Measurements from ENCODE around the gene GPR137.

Gene GPR137

DNA sequence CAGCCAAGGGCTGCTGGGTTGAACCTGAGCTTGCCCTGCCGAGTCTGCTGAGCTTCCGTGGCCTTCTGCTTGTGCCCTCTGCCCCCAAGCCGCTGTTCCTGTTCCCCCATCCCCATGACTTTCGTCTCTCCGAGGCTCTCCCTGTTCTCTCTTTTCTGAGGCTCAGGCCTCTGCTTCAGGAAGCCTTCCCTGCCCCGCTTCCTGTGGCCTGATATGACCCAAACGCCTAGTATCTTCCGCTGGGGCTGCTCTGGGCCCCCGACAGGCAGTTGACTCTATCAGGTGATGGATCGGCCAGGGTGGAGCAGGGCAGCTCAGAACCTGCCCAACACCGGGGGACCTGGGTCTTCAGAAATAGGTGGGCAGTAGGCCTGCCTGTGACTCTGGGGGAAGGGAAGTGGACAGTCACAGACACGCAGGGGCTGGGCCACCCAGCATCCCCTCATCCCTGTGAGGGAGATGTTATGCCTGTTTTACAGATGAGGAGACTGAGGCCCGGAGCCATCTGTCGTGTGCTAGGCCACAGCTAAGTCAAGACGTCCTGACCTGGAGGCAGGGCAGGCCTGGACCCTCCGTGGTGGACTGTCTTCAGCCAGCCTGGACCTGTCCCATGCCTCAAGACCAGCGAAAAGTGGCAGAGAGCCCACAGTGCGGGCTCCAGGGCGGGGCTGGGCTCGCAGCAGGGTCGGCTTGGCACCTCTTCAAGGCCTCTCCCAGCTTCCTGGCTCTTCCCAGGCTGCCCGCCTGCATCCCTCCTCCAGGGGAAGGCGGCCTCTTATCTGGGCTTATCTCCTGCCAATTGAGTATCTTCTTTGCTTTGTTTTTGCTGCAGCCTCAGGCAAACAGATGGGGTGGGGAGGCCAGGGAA lies 17.4 kb upstream of the GPR137 start:
- H3K4me1 ChIP-seq = peaks cover 75% of the 10 kb centered on the region
- no peak for TF ChIP-seq Cebpa-rat (IDR thresholded peaks at IDR 0.05)
- H3K9ac ChIP-seq = peak overlapping the region; percentile 97
- peak overlapping the region; percentile 83 for H3K4me3 ChIP-seq
- no peaks in the 10 kb centered on the region for H3K9me3 ChIP-seq
- H3K27me3 ChIP-seq = no peaks in the 10 kb centered on the region
- peaks cover 28% of the 10 kb centered on the region for H3K36me3 ChIP-seq
- H4K20me1 ChIP-seq = no peaks in the 10 kb centered on the region
- H3K4me2 ChIP-seq = peak overlapping the region; percentile 96
- H3K27ac ChIP-seq = peak overlapping the region; percentile 100

DNA sequence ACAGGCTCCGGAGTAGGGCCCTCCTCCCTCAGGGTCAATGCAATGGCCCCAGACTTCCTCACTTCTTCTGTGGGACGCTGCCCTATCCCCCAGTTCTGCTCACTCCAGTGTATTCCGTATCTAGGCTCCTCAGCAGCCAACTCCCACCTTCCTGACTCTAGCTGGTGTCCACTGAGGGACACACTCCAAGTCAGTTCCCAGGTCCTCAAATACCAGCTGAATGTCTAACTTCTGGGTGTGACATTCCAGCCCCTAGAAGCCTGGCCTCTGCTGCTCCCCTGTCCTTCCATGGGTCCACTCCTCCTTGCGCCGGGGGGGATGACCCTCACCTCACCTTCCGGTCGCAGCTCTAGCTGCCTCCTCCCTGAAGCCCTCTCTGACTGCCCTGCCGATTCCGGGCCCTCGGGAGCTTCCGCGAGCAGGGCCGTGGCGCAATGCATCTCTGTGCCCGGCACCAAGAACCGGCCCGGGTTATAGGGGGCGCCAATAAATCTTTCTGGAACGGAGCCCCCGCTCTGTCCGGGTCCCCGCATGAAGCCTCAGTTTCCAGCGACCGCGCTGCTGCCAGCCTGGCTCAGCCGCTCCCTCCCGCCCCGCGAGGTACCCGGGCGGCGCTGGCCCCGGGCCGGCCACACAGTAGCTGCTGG lies 16.6 kb upstream of the GPR137 start:
- no peaks in the 10 kb centered on the region for H3K27me3 ChIP-seq
- H3K4me1 ChIP-seq = peaks cover 68% of the 10 kb centered on the region
- H3K36me3 ChIP-seq = peaks cover 25% of the 10 kb centered on the region
- TF ChIP-seq Cebpa-rat (IDR thresholded peaks at IDR 0.05) = no peak
- peak overlapping the region; percentile 96 for H3K4me2 ChIP-seq
- H4K20me1 ChIP-seq = no peaks in the 10 kb centered on the region
- H3K9ac ChIP-seq = peak overlapping the region; percentile 97
- no peaks in the 10 kb centered on the region for H3K9me3 ChIP-seq
- peak overlapping the region; percentile 100 for H3K27ac ChIP-seq
- peak overlapping the region; percentile 83 for H3K4me3 ChIP-seq

DNA sequence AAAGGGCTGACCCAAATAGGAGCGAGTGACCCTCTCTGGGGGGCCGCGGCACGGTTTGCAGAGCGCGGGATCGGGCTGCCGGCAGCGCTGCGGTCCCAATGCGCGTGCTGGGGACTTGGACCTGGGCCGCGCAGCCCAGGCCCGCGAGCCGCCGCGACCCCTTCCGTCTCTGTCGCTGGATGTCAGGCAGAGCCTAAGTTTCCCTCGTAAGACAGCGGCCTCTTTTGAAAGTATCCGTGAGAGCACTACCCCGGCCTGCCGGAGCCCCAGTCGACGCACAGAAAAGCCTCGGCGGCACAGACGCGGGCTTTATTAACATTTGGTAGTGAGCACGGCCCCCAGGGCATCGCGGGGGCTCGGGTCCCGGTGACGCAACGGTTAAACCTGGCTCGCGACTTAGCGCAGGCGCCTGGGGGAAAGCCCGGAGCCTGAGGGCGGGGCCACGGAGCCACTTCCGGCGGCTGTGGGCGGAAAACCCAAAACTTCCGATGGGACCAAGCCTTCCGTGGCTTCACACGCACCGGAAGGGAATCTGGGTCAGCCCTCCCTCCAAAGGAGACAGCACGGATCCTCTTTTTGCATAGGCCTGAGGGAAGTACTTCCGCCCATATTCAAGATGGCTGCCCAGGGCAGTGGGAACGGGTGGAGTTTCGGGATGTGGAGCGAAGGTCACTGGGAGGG lies 16.0 kb upstream of the GPR137 start:
- Histone ChIP-seq H4K20me1 (no peaks in the 10 kb centered on the region), H3K27me3 (no peaks in the 10 kb centered on the region), H3K27ac (peak overlapping the region; percentile 100), H3K36me3 (peaks cover 24% of the 10 kb centered on the region; the same call in 1 of the 2 replicates), H3K4me2 (peak overlapping the region; percentile 96), H3K9me3 (no peaks in the 10 kb centered on the region), H3K9ac (peak overlapping the region; percentile 97), H3K4me3 (peak overlapping the region; percentile 83), H3K4me1 (peaks cover 61% of the 10 kb centered on the region)
- TF ChIP-seq Cebpa-rat (IDR thresholded peaks at IDR 0.05) = peak; percentile 94

DNA sequence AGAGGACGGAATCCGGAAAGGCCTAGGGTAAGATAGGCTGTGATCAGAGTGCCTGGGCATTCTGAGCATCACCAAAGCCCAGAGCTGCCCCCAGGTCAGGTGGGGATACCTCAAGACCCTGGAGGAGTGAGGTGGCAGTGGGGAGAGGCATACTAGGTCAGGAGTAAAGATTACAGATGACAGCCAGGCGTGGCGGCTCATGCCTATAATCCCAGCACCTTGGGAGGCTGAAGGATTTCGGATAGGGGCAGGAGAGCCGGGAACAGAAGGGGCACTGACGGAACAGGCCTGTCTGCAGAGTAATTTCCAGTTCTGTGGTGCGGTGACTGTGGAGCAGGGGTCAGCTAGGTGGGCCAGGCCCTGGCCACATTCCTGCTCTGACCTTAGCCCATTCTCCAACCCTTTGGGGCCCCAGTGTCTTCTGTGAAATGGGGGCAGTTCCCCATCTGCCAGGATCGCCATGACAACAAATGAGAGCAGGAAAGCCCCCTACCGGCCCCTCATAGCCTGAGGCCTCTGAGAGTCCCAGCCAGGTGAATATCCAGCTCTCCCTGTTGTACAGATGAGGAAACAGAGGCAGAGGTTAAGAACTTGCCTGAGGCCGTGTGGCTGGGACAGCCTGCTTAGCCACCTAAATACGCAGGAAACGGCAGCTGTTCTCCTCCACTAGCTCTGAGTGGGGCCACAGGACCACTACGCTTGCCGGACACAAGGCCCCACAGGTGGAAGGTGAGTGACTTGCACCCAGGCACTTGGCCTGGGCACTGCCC lies 10.4 kb upstream of the GPR137 start:
- Histone ChIP-seq H3K9me3 (no peaks in the 10 kb centered on the region), H3K36me3 (peaks cover 58% of the 10 kb centered on the region), H3K9ac (no peak overlapping the region), H3K4me3 (no peak overlapping the region), H3K27ac (no peak overlapping the region), H3K4me1 (peaks cover 27% of the 10 kb centered on the region), H3K27me3 (no peaks in the 10 kb centered on the region), H4K20me1 (no peaks in the 10 kb centered on the region), H3K4me2 (no peak overlapping the region)
- TF ChIP-seq Cebpa-rat (IDR thresholded peaks at IDR 0.05) = no peak

DNA sequence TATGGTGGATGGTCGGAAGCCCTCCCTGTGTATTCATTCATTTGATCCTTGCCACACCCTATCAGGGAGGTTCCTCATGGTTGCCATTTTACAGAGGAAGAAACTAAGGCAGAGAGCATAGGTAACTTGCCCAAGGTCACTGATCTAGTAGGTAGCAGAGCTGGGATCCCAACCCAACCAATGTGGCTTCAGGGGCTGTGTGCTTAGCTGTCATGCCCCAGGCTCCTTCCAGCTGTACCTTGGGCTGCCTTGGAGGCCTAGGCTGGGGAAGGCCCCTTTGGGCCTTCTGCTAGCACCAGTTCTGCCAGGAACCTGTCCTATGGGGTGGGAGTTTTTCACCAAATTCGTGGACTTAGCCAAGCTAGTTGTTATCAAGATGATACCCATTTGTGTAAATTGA lies 9.8 kb upstream of the GPR137 start:
- Histone ChIP-seq H3K4me3 (no peak overlapping the region), H3K9ac (no peak overlapping the region), H4K20me1 (no peaks in the 10 kb centered on the region), H3K27me3 (no peaks in the 10 kb centered on the region), H3K36me3 (peaks cover 60% of the 10 kb centered on the region), H3K9me3 (no peaks in the 10 kb centered on the region), H3K4me2 (no peak overlapping the region), H3K27ac (no peak overlapping the region), H3K4me1 (peaks cover 27% of the 10 kb centered on the region)
- TF ChIP-seq Cebpa-rat (IDR thresholded peaks at IDR 0.05) = no peak

DNA sequence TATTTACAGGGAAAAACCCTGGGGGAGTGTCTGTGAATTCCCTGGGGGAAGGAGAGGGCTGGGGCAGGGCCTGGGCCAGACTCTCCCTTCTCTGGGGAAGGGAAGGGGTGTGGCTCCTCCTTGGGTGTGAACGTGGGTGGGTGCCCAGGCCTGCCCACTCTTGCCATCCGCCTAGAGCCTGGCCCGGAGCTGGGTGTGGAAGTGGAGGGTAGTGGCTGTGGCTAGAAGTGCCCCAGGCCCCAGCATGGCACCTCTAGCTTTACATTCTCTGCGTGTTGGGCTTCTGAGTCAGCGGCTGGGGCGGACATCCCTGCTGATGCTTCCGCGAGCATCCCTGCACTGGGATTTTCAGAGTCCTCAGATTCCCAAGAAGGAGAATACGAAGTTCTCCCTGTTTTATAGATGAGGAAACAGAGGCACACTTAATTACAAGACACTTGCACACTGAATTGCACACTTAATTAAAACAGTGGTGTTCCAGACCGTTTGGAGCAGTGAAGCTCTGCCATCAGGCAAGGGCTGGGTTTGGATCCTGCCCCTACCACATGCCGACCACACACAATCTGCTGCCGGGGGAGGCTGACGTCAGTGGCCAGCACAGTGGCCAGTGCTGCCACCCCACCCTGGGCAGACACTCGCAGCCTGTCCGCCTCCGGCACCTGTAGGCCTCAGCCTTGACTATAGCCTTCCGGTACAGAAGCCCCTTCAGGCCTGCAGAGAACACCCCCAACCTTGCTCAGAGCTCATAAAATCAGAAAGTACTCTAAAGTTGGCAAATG lies 8.8 kb upstream of the GPR137 start:
- H3K4me3 ChIP-seq = no peak overlapping the region
- peaks cover 23% of the 10 kb centered on the region for H3K4me1 ChIP-seq
- H3K36me3 ChIP-seq = peaks cover 70% of the 10 kb centered on the region
- no peaks in the 10 kb centered on the region for H4K20me1 ChIP-seq
- peak overlapping the region; percentile 50; the same call in 1 of the 2 replicates for H3K9ac ChIP-seq
- H3K4me2 ChIP-seq = peak overlapping the region; percentile 27
- H3K27me3 ChIP-seq = no peaks in the 10 kb centered on the region
- no peak for TF ChIP-seq Cebpa-rat (IDR thresholded peaks at IDR 0.05)
- no peaks in the 10 kb centered on the region for H3K9me3 ChIP-seq
- H3K27ac ChIP-seq = peak overlapping the region; percentile 14; the same call in 1 of the 2 replicates

DNA sequence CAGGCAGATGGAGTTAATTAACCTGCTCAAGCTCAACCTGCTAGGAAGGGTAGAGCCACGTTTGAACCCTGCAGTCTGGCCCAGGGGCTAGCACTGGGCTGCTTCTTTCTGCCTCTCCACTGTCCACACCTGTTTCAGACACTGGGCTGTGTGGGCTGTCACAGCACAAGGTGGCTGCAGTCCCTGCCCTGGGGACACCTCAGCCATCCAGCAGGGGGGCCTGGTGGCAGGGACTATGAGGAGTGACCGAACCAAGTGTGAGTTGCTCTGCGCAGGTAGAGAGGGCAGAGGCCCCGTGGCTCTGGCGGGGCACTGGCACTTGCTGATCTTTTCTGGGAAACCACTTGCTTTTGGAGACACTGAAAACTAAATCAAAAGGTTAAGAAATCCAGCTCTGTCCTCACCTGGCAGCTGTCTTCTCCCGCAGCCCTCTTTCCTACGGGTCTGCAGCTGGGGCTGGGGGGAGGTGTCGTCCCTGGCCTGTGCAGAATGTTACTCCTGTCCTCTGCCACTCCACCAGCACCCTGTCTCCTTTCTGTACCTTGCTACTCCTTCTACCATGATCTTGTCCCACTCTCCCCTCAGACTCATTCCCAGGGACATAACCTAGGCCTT lies 7.0 kb upstream of the GPR137 start:
- H3K9ac ChIP-seq = no peak overlapping the region
- TF ChIP-seq Cebpa-rat (IDR thresholded peaks at IDR 0.05) = no peak

DNA sequence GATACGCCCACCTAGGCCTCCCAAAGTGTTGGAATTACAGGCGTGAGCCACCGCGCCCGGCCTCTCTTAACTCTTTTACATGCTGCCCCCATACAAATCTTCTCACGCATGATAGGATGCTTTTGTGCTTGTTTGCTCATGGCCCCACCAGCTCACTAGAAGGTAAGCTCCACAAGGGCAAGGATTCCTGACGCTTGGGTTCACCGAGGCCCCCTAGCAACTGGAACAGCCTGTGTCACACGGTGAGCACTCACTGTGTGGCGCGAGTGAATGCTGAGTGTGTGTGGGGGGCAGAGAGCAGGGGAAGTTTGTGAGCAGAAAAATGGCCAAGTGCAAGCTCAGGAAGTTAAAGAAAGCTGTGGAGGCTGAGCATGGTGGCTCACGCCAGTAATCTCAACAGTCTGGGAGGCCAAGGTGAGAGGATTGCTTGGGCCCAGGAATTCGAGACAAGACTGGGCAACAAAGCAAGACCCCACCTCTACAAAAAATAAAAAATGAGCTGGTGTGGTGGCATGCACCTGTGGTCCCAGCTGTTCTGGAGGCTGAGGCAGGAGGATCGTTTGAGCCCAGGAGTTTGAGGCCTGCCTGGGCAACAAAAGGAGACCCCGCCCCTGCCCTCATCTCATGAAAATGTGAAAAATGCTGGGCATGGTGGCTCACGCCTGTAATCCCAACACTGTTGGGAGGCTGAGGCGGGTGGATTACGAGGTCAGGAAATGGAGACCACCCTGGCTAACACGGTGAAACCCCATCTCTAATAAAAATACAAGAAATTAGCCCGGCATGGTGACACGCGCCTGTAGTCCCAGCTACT lies 3.5 kb upstream of the GPR137 start:
- no peak overlapping the region for H3K9ac ChIP-seq
- no peak for TF ChIP-seq Cebpa-rat (IDR thresholded peaks at IDR 0.05)

More for the DNA sequence above, 7.0 kb upstream of the GPR137 start:
- H4K20me1 ChIP-seq = no peaks in the 10 kb centered on the region
- H3K4me3 ChIP-seq = no peak overlapping the region
- H3K4me1 ChIP-seq = peaks cover 19% of the 10 kb centered on the region
- no peak overlapping the region for H3K27ac ChIP-seq
- H3K36me3 ChIP-seq = peaks cover 70% of the 10 kb centered on the region
- no peaks in the 10 kb centered on the region for H3K9me3 ChIP-seq
- no peak overlapping the region for H3K4me2 ChIP-seq
- no peaks in the 10 kb centered on the region for H3K27me3 ChIP-seq

More for the DNA sequence above, 3.5 kb upstream of the GPR137 start:
- Histone ChIP-seq H3K4me1 (peaks cover 28% of the 10 kb centered on the region), H3K9me3 (no peaks in the 10 kb centered on the region), H3K36me3 (peaks cover 41% of the 10 kb centered on the region), H3K4me2 (no peak overlapping the region), H3K4me3 (no peak overlapping the region), H3K27me3 (no peaks in the 10 kb centered on the region), H4K20me1 (no peaks in the 10 kb centered on the region), H3K27ac (no peak overlapping the region)
